WI38 (cell line): ENCODE data around the gene CLIC5.
"Not testable (repeated sequence)": the region's sequence is repeated elsewhere in the genome, so short reads cannot be mapped to it uniquely, and the experiment has no call there.

ENCODE experiments used
- H3K4me3 ChIP-seq: 2 replicates; pipeline ENCODE4 v1.5.1; 2011; ENCODE audit warnings: low read depth, mild to moderate bottlenecking, control low read depth, low read length
- TF ChIP-seq, protein P1 (sequence below): IDR thresholded peaks from 2 replicates; pipeline ENCODE4 v1.5.1; 2012; ENCODE audit warnings: low read depth, mild to moderate bottlenecking, control low read depth, low read length

Gene CLIC5

DNA sequence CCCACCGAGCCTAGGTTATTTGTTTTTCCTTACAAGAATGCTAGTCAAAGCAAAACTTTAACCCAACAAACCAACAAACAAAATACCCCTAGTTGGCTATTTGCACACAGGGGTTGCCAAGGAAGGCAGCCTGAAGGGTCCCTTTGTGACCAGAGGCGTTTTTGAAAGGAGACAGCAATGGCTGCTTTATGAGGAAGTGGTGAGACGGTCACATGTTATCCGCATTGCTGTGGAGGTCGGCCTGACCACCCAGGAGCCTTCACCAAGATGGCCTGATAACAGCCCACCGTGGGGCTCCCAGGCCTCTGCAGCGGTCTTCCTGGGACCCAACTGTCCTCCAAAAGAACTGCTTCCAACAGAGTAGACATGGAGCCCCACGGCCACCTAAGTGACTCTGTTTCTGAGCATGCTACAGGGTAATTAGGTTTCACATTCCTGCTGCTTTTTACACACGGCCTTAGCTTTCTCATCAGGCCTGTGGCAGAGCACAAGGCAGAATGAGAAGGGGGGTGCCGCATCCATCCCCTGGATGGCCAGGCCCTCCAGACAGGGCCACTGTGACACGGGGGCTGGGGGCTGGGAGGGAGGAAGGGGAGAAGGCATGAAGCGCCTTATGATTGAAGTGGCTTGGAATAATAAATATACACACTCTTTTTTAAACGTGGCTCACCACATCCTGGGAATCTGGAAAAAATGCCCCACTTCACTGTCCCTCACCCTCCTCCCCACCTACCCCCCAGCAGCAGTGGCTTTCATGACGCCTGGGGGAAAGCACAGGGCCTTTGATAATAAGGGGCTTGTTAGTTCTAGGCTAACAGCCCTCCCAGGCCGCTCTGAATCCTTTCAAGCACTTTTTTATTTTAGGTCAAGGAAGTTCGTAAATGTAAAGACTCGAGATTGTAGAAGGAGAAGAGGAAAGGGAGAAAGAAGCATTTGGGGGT, 86.0 kb downstream of the CLIC5 start:
- TF ChIP-seq, protein P1, sequence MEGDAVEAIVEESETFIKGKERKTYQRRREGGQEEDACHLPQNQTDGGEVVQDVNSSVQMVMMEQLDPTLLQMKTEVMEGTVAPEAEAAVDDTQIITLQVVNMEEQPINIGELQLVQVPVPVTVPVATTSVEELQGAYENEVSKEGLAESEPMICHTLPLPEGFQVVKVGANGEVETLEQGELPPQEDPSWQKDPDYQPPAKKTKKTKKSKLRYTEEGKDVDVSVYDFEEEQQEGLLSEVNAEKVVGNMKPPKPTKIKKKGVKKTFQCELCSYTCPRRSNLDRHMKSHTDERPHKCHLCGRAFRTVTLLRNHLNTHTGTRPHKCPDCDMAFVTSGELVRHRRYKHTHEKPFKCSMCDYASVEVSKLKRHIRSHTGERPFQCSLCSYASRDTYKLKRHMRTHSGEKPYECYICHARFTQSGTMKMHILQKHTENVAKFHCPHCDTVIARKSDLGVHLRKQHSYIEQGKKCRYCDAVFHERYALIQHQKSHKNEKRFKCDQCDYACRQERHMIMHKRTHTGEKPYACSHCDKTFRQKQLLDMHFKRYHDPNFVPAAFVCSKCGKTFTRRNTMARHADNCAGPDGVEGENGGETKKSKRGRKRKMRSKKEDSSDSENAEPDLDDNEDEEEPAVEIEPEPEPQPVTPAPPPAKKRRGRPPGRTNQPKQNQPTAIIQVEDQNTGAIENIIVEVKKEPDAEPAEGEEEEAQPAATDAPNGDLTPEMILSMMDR, result no peak
- H3K4me3 ChIP-seq, result no peak overlapping the region

- TF ChIP-seq, protein P1, result no peak
These were observed 86.8 kb downstream of the CLIC5 start for GRCh38 chr6:45928721-45929305.

DNA sequence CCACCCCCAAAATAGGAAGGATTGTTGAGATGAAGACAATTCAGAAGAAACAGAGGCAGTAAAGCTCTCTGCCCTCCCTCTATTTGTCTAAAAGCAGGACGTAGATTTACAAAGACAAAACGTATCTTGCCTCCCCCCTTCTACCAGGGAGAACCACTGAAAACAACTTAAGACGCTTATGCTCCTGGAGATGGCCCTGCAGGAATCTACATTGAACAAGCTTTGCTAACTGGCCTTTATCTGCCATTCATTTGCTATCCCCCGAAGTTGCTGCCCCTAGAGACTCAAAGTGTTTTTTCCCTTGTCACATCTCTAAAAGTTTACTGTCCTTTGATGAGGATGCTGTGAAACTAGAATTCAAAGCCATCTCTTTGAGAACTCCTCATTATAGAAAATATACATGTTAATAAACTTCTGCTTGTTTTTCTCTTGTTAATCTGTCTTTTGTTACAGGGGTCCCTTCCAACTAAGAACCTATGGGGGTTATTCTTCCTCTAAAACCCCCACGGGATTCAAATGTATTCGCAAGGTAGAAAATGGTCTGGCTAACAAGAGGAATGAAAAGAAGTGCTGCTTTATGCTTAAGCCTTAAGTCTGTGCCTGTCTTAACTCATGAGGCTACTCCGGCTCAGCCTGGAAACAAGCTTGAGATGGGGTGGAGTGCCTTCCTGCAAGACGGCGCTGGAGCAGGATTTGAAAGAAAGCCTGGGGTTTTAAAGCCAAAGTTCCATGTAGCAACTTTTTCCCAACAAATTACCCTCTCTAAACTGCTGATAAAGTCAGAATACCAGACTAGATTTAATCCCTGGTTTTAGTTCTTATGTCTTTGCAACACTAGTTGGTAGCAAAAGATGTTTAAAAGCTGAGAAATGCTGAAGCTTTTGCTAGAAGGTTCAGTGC, 88.0 kb downstream of the CLIC5 start:
- TF ChIP-seq, protein P1, result no peak

More at GRCh38 chr6:45928721-45929305, 86.8 kb downstream of the CLIC5 start:
- H3K4me3 ChIP-seq, result no peak overlapping the region

DNA sequence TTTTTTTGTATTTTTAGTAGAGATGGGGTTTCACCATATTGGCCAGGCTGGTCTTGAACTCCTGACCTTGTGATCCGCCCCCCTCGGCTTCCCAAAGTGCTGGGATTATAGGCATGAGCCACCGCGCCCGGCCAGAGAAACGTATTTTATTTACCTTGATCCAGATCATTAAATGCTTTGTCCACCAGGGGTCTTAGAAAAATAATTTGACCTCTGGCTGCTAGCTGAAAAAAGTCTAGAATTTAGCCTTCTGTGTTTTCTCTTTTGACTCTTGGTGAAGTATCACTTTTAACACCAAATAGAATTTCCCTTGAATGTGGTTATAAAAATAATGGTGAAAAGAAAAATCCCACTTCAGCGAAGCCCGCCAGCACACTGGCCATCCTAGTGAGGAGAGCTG, 89.2 kb downstream of the CLIC5 start:
- H3K4me3 ChIP-seq, result not testable (repeated sequence)

More for the DNA sequence above, 88.0 kb downstream of the CLIC5 start:
- no peak overlapping the region for H3K4me3 ChIP-seq

DNA sequence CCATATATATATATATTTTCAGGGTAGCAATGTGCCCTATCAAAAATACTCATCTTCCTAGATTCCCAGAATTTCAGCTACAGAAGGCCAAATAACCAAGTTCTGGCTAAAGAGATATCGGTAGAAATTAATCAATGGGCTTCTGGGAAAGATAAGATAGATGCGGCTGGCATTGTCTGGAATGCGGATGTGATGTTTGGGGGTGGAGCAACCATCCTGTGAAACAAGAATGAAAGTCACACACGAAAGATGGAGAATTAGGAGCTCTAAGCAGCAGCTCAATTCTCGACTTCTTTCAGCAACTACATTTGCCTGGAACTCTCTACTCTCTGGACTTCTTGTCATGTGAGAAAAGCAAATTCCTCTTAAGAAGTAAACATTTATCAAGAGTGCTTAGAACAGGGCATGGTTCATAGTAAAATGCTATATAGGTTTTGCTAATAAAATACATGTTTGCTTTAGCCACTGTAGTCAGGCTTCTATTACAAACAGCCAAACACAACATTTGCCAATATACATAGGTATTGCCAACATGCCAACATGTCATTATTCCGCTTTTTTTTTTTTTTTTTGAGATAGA, 90.8 kb downstream of the CLIC5 start:
- TF ChIP-seq, protein P1, result no peak
- H3K4me3 ChIP-seq, result no peak overlapping the region

- H3K4me3 ChIP-seq, result no peak overlapping the region
- TF ChIP-seq, protein P1, result no peak
These were observed 91.7 kb downstream of the CLIC5 start for GRCh38 chr6:45923831-45924391.
